Lung (tissue), 12 donors: ENCODE results near the gene COL8A1. TPM values are rescaled to one million over a fixed set of nuclear protein-coding genes. Genes with fewer than 3 reads are reported as not detected.

ENCODE experiments used
- ATAC-seq: fragments of 200-7000 bp; cut with Tn5 transposase; one replicate; pipeline ENCODE4 v1.9.1; 2020; ENCODE audit warnings: moderate number of reproducible peaks; ENCODE audit not compliant: insufficient read depth, low FRiP score
- DNase-seq, 3 donors: peaks; one replicate each; pipeline ENCODE4 v3.0.0-alpha.2; 2013 to 2017
- H3K27ac ChIP-seq, 2 donors: one replicate each; pipeline ENCODE4 v1.5.1; 2013; ENCODE audit warnings: mild to moderate bottlenecking in 2 of 2, moderate library complexity in 2 of 2, control low read depth in 1 of 2, inconsistent platforms in 1 of 2, low read depth in 1 of 2, low read length in 1 of 2
- H3K27me3 ChIP-seq, 3 donors: one replicate each; pipeline ENCODE4 v1.5.1; 2013; ENCODE audit warnings: low read length in 2 of 3; ENCODE audit not compliant: control insufficient read depth in 3 of 3, insufficient read depth in 3 of 3
- H3K36me3 ChIP-seq, 4 donors: one replicate each; pipeline ENCODE4 v1.5.1; 2013; ENCODE audit warnings: low read length in 4 of 4, mild to moderate bottlenecking in 1 of 4, moderate library complexity in 1 of 4; ENCODE audit not compliant: control insufficient read depth in 4 of 4, insufficient read depth in 4 of 4
- H3K4me1 ChIP-seq, 5 donors: one replicate each; pipeline ENCODE4 v1.5.1; 2013; ENCODE audit warnings: low read length in 5 of 5, mild to moderate bottlenecking in 2 of 5, moderate library complexity in 1 of 5; ENCODE audit not compliant: control insufficient read depth in 5 of 5, insufficient read depth in 5 of 5
- H3K4me3 ChIP-seq: one replicate; pipeline ENCODE4 v1.5.1; 2013; ENCODE audit warnings: mild to moderate bottlenecking, control low read depth, moderate library complexity
- H3K9ac ChIP-seq, 2 donors: one replicate each; pipeline ENCODE4 v1.5.1; 2013; ENCODE audit warnings: low read length in 2 of 2, control low read depth in 1 of 2; ENCODE audit not compliant: insufficient read depth in 1 of 2
- H3K9me3 ChIP-seq, 4 donors: one replicate each; pipeline ENCODE4 v1.5.1; 2013; ENCODE audit warnings: low read length in 3 of 4, mild to moderate bottlenecking in 1 of 4, moderate library complexity in 1 of 4; ENCODE audit not compliant: control insufficient read depth in 4 of 4, insufficient read depth in 3 of 4
- CTCF ChIP-seq: IDR thresholded peaks from 2 replicates; pipeline ENCODE4 v1.5.1; 2012; ENCODE audit warnings: mild to moderate bottlenecking; ENCODE audit errors: control extremely low read depth, extremely low read depth
- WGBS, 2 donors: extraction: QIAGEN DNeasy Blood & Tissue Kit; methylation state at CpG; one replicate each; pipeline ENCODE4 v1.1.7; 2013; 5-methylcytosine and 5-hydroxymethylcytosine counted together
- polyA plus RNA-seq, 2 donors: library from polyadenylated mRNA; stranded (reverse); fragments of 200-250 nt; gene quantifications; one replicate each; pipeline ENCODE4 v1.2.1, GENCODE V29; 2013
- total RNA-seq, 2 donors: library from RNA; depleted of rRNA in 1 of 2; stranded (reverse); fragments of >200 nt in 1 of 2; gene quantifications; one replicate each; pipeline ENCODE4 v1.2.1, GENCODE V29; 2014 to 2021
- donor health status: control.
- donor health status: control.
- donor health status: Bipolar disorder and iron deficiency.
- donor health status: healthy.
- donor health status: DM: yes; HTN: yes; CAD: no.

COL8A1 gene
- total and polyA plus RNA-seq, 4 donors: 19.5 to 84.6 (median 57.1) TPM

- DNase-seq (no peak), ATAC-seq (no peak)
- H3K4me1 ChIP-seq: peaks cover 0 to 9% (median 0%) of the 10 kb centered on the region in 5 donors
- no peak overlapping the region for H3K4me3 ChIP-seq
- no peak overlapping the region for H3K27ac ChIP-seq
- H3K27me3 ChIP-seq: peaks cover 0 to 14% (median 14%) of the 10 kb centered on the region in 3 donors
- no peaks in the 10 kb centered on the region for H3K36me3 ChIP-seq
- H3K9ac ChIP-seq: no peak overlapping the region
- TF ChIP-seq CTCF: no peak
- no peaks in the 10 kb centered on the region for H3K9me3 ChIP-seq
- 64 to 88% methylated on average over 1 of the region's 1 CpG for WGBS, 2 donors
Observed at GRCh38 chr3:99630815-99631214, 7.6 kb upstream of the COL8A1 start.

- peaks cover 0 to 39% (median 34%) of the 10 kb centered on the region in 3 donors for H3K27me3 ChIP-seq
- H3K9me3 ChIP-seq: peaks cover 0 to 2% (median 0%) of the 10 kb centered on the region in 4 donors
- peaks cover 0 to 17% (median 6%) of the 10 kb centered on the region in 5 donors for H3K4me1 ChIP-seq
- ATAC-seq: no peak
- no peak overlapping the region for H3K9ac ChIP-seq
- TF ChIP-seq CTCF: no peak
- H3K27ac ChIP-seq: no peak overlapping the region
- H3K4me3 ChIP-seq: no peak overlapping the region
- no peak for DNase-seq
- no peaks in the 10 kb centered on the region for H3K36me3 ChIP-seq
- WGBS, 2 donors: 82 to 85% methylated on average over 7 of the region's 7 CpGs
Observed at GRCh38 chr3:99633887-99634558, 4.4 kb upstream of the COL8A1 start.

GRCh38 chr3:99634881-99635280, 3.5 kb upstream of the COL8A1 start:
- WGBS, 2 donors: 64 to 85% methylated on average over 1 of the region's 1 CpG

More at GRCh38 chr3:99634881-99635280, 3.5 kb upstream of the COL8A1 start:
- no peak overlapping the region for H3K27ac ChIP-seq
- no peak overlapping the region for H3K4me3 ChIP-seq
- DNase-seq (no peak), ATAC-seq (no peak)
- no peak for TF ChIP-seq CTCF
- no peaks in the 10 kb centered on the region for H3K36me3 ChIP-seq
- peaks cover 0 to 17% (median 6%) of the 10 kb centered on the region in 5 donors for H3K4me1 ChIP-seq
- peaks cover 0 to 2% (median 0%) of the 10 kb centered on the region in 4 donors for H3K9me3 ChIP-seq
- H3K9ac ChIP-seq: no peak overlapping the region
- peaks cover 0 to 46% (median 42%) of the 10 kb centered on the region in 3 donors for H3K27me3 ChIP-seq
